ENCODE data around the gene MYO5A.
A peak's percentile ranks its signal among the peaks of the same experiment; 100 is the strongest.
"Not testable (repeated sequence)": the region's sequence is repeated elsewhere in the genome, so short reads cannot be mapped to it uniquely, and the experiment has no call there.

The MYO5A gene

GRCh38 chr15:52528564-52529340, at the start of gene MYO5A:
TSS of gene MYO5A (minus strand) at chr15:52528880. CDS start at chr15:52528806, 74 bp downstream.
- TF ChIP-seq, protein P1, sequence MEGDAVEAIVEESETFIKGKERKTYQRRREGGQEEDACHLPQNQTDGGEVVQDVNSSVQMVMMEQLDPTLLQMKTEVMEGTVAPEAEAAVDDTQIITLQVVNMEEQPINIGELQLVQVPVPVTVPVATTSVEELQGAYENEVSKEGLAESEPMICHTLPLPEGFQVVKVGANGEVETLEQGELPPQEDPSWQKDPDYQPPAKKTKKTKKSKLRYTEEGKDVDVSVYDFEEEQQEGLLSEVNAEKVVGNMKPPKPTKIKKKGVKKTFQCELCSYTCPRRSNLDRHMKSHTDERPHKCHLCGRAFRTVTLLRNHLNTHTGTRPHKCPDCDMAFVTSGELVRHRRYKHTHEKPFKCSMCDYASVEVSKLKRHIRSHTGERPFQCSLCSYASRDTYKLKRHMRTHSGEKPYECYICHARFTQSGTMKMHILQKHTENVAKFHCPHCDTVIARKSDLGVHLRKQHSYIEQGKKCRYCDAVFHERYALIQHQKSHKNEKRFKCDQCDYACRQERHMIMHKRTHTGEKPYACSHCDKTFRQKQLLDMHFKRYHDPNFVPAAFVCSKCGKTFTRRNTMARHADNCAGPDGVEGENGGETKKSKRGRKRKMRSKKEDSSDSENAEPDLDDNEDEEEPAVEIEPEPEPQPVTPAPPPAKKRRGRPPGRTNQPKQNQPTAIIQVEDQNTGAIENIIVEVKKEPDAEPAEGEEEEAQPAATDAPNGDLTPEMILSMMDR (conservative IDR thresholded peaks at IDR 0.05; ENCODE audit: control insufficient read depth, insufficient read depth, low read depth, low read length) = no peak
- H3K4me3 ChIP-seq (ENCODE audit: control insufficient read depth, low read depth, low read length) = peak within 1 kb of the TSS; percentile 80
- DNase-seq (ENCODE audit: low read depth) = peak; percentile 68

GRCh38 chr15:52576692-52577091, 48.0 kb upstream of the MYO5A start:
- DNase-seq (ENCODE audit: low read depth) = no peak
- no peak overlapping the region for H3K4me3 ChIP-seq (ENCODE audit: control insufficient read depth, low read depth, low read length)
- TF ChIP-seq, protein P1 (conservative IDR thresholded peaks at IDR 0.05; ENCODE audit: control insufficient read depth, insufficient read depth, low read depth, low read length) = no peak

DNA sequence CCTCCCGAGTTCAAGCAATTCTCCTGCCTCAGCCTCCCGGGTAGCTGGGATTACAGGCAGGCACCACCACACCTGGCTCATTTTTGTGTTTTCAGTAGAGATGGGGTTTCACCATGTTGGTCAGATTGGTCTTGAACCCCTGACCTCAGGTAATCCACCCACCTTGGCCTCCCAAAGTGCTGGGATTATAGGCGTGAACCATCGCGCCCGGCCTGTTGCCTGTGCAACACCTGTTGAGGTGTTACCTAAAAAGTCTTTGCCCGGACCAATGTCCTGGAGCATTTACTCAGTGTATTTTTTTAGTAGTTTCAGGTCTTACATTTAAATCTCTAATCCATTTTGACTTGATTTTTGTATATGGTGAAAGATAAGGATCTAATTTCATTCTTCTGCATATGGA, 46.9 kb upstream of the MYO5A start:
- not testable (repeated sequence) for H3K4me3 ChIP-seq (ENCODE audit: control insufficient read depth, low read depth, low read length); DNase-seq (ENCODE audit: low read depth)

DNA sequence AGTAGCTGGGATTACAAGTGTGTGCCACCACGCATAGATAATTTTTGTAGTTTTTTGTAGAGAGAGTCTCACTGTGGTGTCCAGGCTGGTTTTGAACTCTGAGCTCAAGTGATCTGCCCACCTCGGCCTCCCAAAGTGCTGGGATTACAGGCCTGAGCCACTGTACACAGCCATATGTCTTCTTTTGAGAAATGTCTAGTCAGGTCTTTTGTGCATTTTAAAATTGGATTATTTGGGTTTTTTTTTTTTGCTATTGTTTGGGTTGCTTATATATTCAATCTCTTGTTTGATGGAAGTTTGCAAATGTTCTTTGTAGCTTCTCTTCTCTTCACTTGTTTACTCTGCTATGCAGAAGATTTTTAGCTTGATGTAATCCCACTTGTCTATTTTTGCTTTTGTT, 46.4 kb upstream of the MYO5A start:
- no peak overlapping the region for H3K4me3 ChIP-seq (ENCODE audit: control insufficient read depth, low read depth, low read length)
- TF ChIP-seq, protein P1 (conservative IDR thresholded peaks at IDR 0.05; ENCODE audit: control insufficient read depth, insufficient read depth, low read depth, low read length) = no peak
- DNase-seq (ENCODE audit: low read depth) = no peak

- not testable (repeated sequence) for H3K4me3 ChIP-seq (ENCODE audit: control insufficient read depth, low read depth, low read length); DNase-seq (ENCODE audit: low read depth)
Observed at GRCh38 chr15:52574623-52575022, 45.9 kb upstream of the MYO5A start.

- DNase-seq (ENCODE audit: low read depth) = peak; percentile 90
- TF ChIP-seq, protein P1 (conservative IDR thresholded peaks at IDR 0.05; ENCODE audit: control insufficient read depth, insufficient read depth, low read depth, low read length) = no peak
- H3K4me3 ChIP-seq (ENCODE audit: control insufficient read depth, low read depth, low read length) = peak within 1 kb of the TSS; percentile 93
Observed at GRCh38 chr15:52568601-52569585, 40.2 kb upstream of the MYO5A start, which contains the start of gene ARPP19. TSS of gene ARPP19 (minus strand) at chr15:52569030. CDS start at chr15:52568892, 138 bp downstream.

- peak; percentile 35 for DNase-seq (ENCODE audit: low read depth)
- H3K4me3 ChIP-seq (ENCODE audit: control insufficient read depth, low read depth, low read length) = peak overlapping the region; percentile 93
- TF ChIP-seq, protein P1 (conservative IDR thresholded peaks at IDR 0.05; ENCODE audit: control insufficient read depth, insufficient read depth, low read depth, low read length) = no peak
Observed at GRCh38 chr15:52567871-52568600, 39.4 kb upstream of the MYO5A start.
